K562 (cell line): ENCODE results near the gene GOLGA6L1. TPM values are rescaled to one million over a fixed set of nuclear protein-coding genes. Genes with fewer than 3 reads are reported as not detected.
A peak's percentile ranks its signal among the peaks of the same experiment; 100 is the strongest.

Source experiments
- ATAC-seq: fragments of 200-7000 bp; cut with Tn5 transposase; 3 replicates; pipeline ENCODE4 v1.9.1; 2020; ENCODE audit warnings: moderate library complexity
- BruUV-seq: library from RNA; stranded (reverse); fragments of 400-500 nt; replicated peaks from 2 replicates; lab custom pipeline; 2021; lab: Mats Ljungman, UMichigan
- CTCF ChIA-PET: fragments of 300-600 bp; formaldehyde crosslinking; extraction: SDS; loops from one replicate; lab custom pipeline; 2021; ENCODE audit warnings: low intra/inter-chr PET ratio; lab: Yijun Ruan, JAX
- POLR2A ChIA-PET: fragments of 300-600, 350-650 bp; sonication (Branson Sonifier 250); formaldehyde crosslinking; extraction: SDS; loops from one replicate; lab custom pipeline; 2021; ENCODE audit warnings: antibody characterized with exemption, inconsistent platforms; lab: Yijun Ruan, JAX
- DNase-seq, 4 experiments: peaks; one replicate each; pipeline versions ENCODE4 v3.0.0 to v3.0.0-alpha.2; 2011 to 2018; ENCODE audit warnings: low spot score in 3 of 4, mixed read lengths in 3 of 4; ENCODE audit errors: extremely low read depth in 1 of 4
- FAIRE-seq: peaks from 2 replicates; lab custom pipeline; 2011; peaks lifted over from hg19 to GRCh38; lab: Jason Lieb, UNC
- H2AFZ ChIP-seq: 2 replicates; pipeline ENCODE4 v1.6.0; 2011; ENCODE audit warnings: low read depth, low read length, control low read depth, inconsistent platforms
- H3K27ac ChIP-seq: fragments of 200-600 bp; 3 replicates; pipeline ENCODE4 v1.8.0; 2011; ENCODE audit warnings: low read depth, mild to moderate bottlenecking, control low read depth, inconsistent platforms, low read length, moderate library complexity, mixed read lengths; ENCODE audit errors: extremely low read depth
- H3K27me3 ChIP-seq, 2 experiments: fragments of 300-600 bp in 1 of 2; 2 replicates in 1 of 2; 3 replicates in 1 of 2; pipeline versions ENCODE4 v1.6.0 to v1.8.0; 2011; ENCODE audit warnings: inconsistent platforms in 2 of 2, low read length in 2 of 2, mild to moderate bottlenecking in 1 of 2, mixed read lengths in 1 of 2, moderate library complexity in 1 of 2; ENCODE audit not compliant: control insufficient read depth in 2 of 2, insufficient read depth in 2 of 2
- H3K36me3 ChIP-seq: fragments of 300-600 bp; 3 replicates; pipeline ENCODE4 v1.8.0; 2011; ENCODE audit warnings: mild to moderate bottlenecking, low read length, inconsistent platforms; ENCODE audit not compliant: control insufficient read depth, insufficient read depth
- H3K4me1 ChIP-seq, 2 experiments: fragments of 200-600 bp in 1 of 2; replicated peaks in 1 of 2; 2 replicates in 1 of 2; 3 replicates in 1 of 2; pipeline versions ENCODE4 v1.5.1 to v1.8.0; 2011; ENCODE audit warnings: inconsistent platforms in 2 of 2, low read length in 2 of 2, mild to moderate bottlenecking in 1 of 2, mixed read lengths in 1 of 2, moderate library complexity in 1 of 2; ENCODE audit not compliant: control insufficient read depth in 2 of 2, insufficient read depth in 2 of 2
- H3K4me2 ChIP-seq: 2 replicates; pipeline ENCODE4 v1.6.1; 2011; ENCODE audit warnings: low read length, control low read depth, inconsistent platforms, mixed read lengths; ENCODE audit not compliant: insufficient read depth
- H3K4me3 ChIP-seq: fragments of 200-600 bp; sonication (generic), shearing (Covaris generic); 2 replicates; pipeline ENCODE4 v1.5.1; 2016; ENCODE audit warnings: control low read depth, inconsistent platforms
- H3K79me2 ChIP-seq: fragments of 200-600 bp; 3 replicates; pipeline ENCODE4 v1.8.0; 2011; ENCODE audit warnings: low read length, inconsistent platforms; ENCODE audit not compliant: control insufficient read depth, insufficient read depth
- H3K9ac ChIP-seq, 2 experiments: 2 replicates each; pipeline versions ENCODE4 v1.6.0 to v1.6.1; 2011; ENCODE audit warnings: low read depth in 2 of 2, low read length in 2 of 2, control low read depth in 1 of 2, inconsistent platforms in 1 of 2, mild to moderate bottlenecking in 1 of 2, mixed read lengths in 1 of 2; ENCODE audit not compliant: insufficient read depth in 1 of 2
- H3K9me1 ChIP-seq: one replicate; pipeline ENCODE4 v1.6.0; 2011; ENCODE audit warnings: inconsistent platforms, mild to moderate bottlenecking, low read length, moderate library complexity; ENCODE audit not compliant: control insufficient read depth, insufficient read depth
- H3K9me3 ChIP-seq: replicated peaks from 2 replicates; pipeline ENCODE4 v1.5.1; 2011; ENCODE audit warnings: low read depth, low read length, inconsistent platforms; ENCODE audit not compliant: control insufficient read depth, insufficient read depth
- H4K20me1 ChIP-seq: replicated peaks from 2 replicates; pipeline ENCODE4 v1.6.1; 2011; ENCODE audit warnings: low read length, inconsistent platforms, mixed read lengths; ENCODE audit not compliant: control insufficient read depth, insufficient read depth
- NFATC3 ChIP-seq: fragments of 450-650 bp; IDR thresholded peaks from 2 replicates; pipeline ENCODE4 v1.6.1; 2017; ENCODE audit warnings: mild to moderate bottlenecking
- WGBS: fragments of 100-300 bp; shearing (Covaris generic); methylation state at CpG from one replicate; pipeline ENCODE4 v1.1.6; 2016; ENCODE audit warnings: low coverage, mixed read lengths; ENCODE audit not compliant: insufficient coverage; ENCODE audit errors: missing lambda C conversion rate; 5-methylcytosine and 5-hydroxymethylcytosine counted together
- in situ Hi-C: fragments of 300-500 bp; cut with MboI; formaldehyde crosslinking; loops from 4 replicates; pipeline ENCODE4 v1.15.0; 2018; ENCODE audit warnings: inconsistent platforms, mixed read lengths
- intact Hi-C: fragments of 100-400 bp; cut with micrococcal nuclease; formaldehyde crosslinking; loops from 2 replicates; pipeline ENCODE4 v1.14.2; 2022
- polyA plus RNA-seq, 8 experiments: library from polyadenylated mRNA; depleted of rRNA in 4 of 8; stranded (reverse) in 5 of 8; unstranded in 3 of 8; fragments of >200 nt; fragmentation: Nextera tagmentation in 2 of 8; fragmentation: Illumina TruSeq in 1 of 8; extraction: Ambion mirVana in 2 of 8; extraction: Trizol in 1 of 8; gene quantifications; 2 replicates each; pipeline versions ENCODE4 v1.2.1 to v1.2.3, GENCODE V29; 2011 to 2014; ENCODE audit warnings: inconsistent platforms in 1 of 8, missing spikeins in 1 of 8
- small RNA-seq: library from RNA; depleted of rRNA; stranded (forward); fragments of <200 nt; gene quantifications from one replicate; pipeline ENCODE3, GENCODE V24; 2014
- total RNA-seq, 7 experiments: library from RNA; depleted of rRNA in 6 of 7; stranded (reverse); fragments of >200 nt in 6 of 7; fragmentation: Illumina TruSeq in 2 of 7; extraction: Trizol in 2 of 7; gene quantifications; 2 replicates each; pipeline versions ENCODE4 v1.2.1 to v1.2.3, GENCODE V29; 2011 to 2021; ENCODE audit warnings: low replicate concordance in 1 of 7

Gene GOLGA6L1
- total and polyA plus RNA-seq, 9 of the 15 experiments (the other 6 are each of a cell fraction or from before 2014, with no cell fraction given), result not detected

GRCh38 chr15:23079766-23080165, 56.9 kb downstream of the GOLGA6L1 start:
- no peaks in the 10 kb centered on the region for H4K20me1 ChIP-seq
- H3K36me3 ChIP-seq, result no peaks in the 10 kb centered on the region
- TF ChIP-seq NFATC3, result no peak
- ChIA-PET CTCF (no interaction called here), POLR2A (no interaction called here)
- H3K27ac ChIP-seq, result no peak overlapping the region
- H3K4me3 ChIP-seq, result no peak overlapping the region
- WGBS, result 11% methylated on average over 7 of the region's 7 CpGs
- DNase-seq (no peak), ATAC-seq (peak; percentile 49; the same call in 2 of the 3 replicates), FAIRE-seq (no peak)
- no TSS peak for BruUV-seq
- no peaks in the 10 kb centered on the region; a peak in 1 of 5 replicates for H3K4me1 ChIP-seq
- H2AFZ ChIP-seq, result no peak overlapping the region
- intact Hi-C loops (loop anchor here (5.0 kb wide), 1 partner anchor 42 kb away; the partner anchor contains the start of gene TUBGCP5), in situ Hi-C loops (no loop called here)
- H3K9me1 ChIP-seq, result no peaks in the 10 kb centered on the region
- no peak overlapping the region for H3K4me2 ChIP-seq
- peaks cover 9 to 12% of the 10 kb centered on the region in 2 experiments; a peak in 3 of 5 replicates for H3K27me3 ChIP-seq
- H3K9ac ChIP-seq, result no peak overlapping the region
- H3K9me3 ChIP-seq, result no peaks in the 10 kb centered on the region
- no peaks in the 10 kb centered on the region for H3K79me2 ChIP-seq

Small RNAs within 50 kb of the gene (small RNA-seq; reads per million reads assigned to genes)
- gene RN7SL106P, result not detected

Other genes starting within 250 kb of the GOLGA6L1 start
- gene CYFIP1, start 156.5 kb downstream of the GOLGA6L1 start, total RNA-seq (2014; rRNA removed), result 32.1 and 46.2 TPM in 2 replicates
- 24.0 and 27.4 TPM in 2 replicates for gene CYFIP1, start 156.5 kb downstream of the GOLGA6L1 start, total RNA-seq (2014; rRNA removed; fragmentation: Illumina TruSeq; extraction: Trizol)
- 27.0 and 31.4 TPM in 2 replicates for gene CYFIP1, start 156.5 kb downstream of the GOLGA6L1 start, total RNA-seq (2015; rRNA removed; fragmentation: Illumina TruSeq; extraction: Trizol)
- 58.1 and 59.8 TPM in 2 replicates for gene CYFIP1, start 156.5 kb downstream of the GOLGA6L1 start, total RNA-seq (2021)
- gene CYFIP1, start 156.5 kb downstream of the GOLGA6L1 start, polyA plus RNA-seq (2011; rRNA removed), result 42.7 and 45.8 TPM in 2 replicates
- gene CYFIP1, start 156.5 kb downstream of the GOLGA6L1 start, polyA plus RNA-seq (2014; fragmentation: Illumina TruSeq; extraction: Trizol), result 28.3 and 31.8 TPM in 2 replicates
- gene CYFIP1, start 156.5 kb downstream of the GOLGA6L1 start, polyA plus RNA-seq (2014; fragmentation: Nextera tagmentation; extraction: Ambion mirVana), result 1 to 10 TPM; 3.8 to 6.6 TPM
- gene CYFIP1, start 156.5 kb downstream of the GOLGA6L1 start, polyA plus RNA-seq (2014; rRNA removed), result 28.0 and 31.2 TPM in 2 replicates
- 25.2 and 33.9 TPM in 2 replicates for gene TUBGCP5, start 97.3 kb downstream of the GOLGA6L1 start, total RNA-seq (2014; rRNA removed)
- 24.9 and 27.4 TPM in 2 replicates for gene TUBGCP5, start 97.3 kb downstream of the GOLGA6L1 start, total RNA-seq (2014; rRNA removed; fragmentation: Illumina TruSeq; extraction: Trizol)
- gene TUBGCP5, start 97.3 kb downstream of the GOLGA6L1 start, total RNA-seq (2015; rRNA removed; fragmentation: Illumina TruSeq; extraction: Trizol), result 28.0 and 28.5 TPM in 2 replicates
- 16.1 and 18.9 TPM in 2 replicates for gene TUBGCP5, start 97.3 kb downstream of the GOLGA6L1 start, total RNA-seq (2021)
- gene TUBGCP5, start 97.3 kb downstream of the GOLGA6L1 start, polyA plus RNA-seq (2011; rRNA removed), result 20.9 and 25.1 TPM in 2 replicates
- 22.6 and 23.2 TPM in 2 replicates for gene TUBGCP5, start 97.3 kb downstream of the GOLGA6L1 start, polyA plus RNA-seq (2014; fragmentation: Illumina TruSeq; extraction: Trizol)
- 1 to 10 TPM; 5.8 to 7.7 TPM for gene TUBGCP5, start 97.3 kb downstream of the GOLGA6L1 start, polyA plus RNA-seq (2014; fragmentation: Nextera tagmentation; extraction: Ambion mirVana)
- 22.7 and 25.5 TPM in 2 replicates for gene TUBGCP5, start 97.3 kb downstream of the GOLGA6L1 start, polyA plus RNA-seq (2014; rRNA removed)
- not detected in 2 replicates for gene GOLGA6L26, start 197.4 kb upstream of the GOLGA6L1 start, total RNA-seq (2014; rRNA removed)
- gene GOLGA6L26, start 197.4 kb upstream of the GOLGA6L1 start, total RNA-seq (2014; rRNA removed; fragmentation: Illumina TruSeq; extraction: Trizol), result not detected in 2 replicates
- not detected in 2 replicates for gene GOLGA6L26, start 197.4 kb upstream of the GOLGA6L1 start, total RNA-seq (2015; rRNA removed; fragmentation: Illumina TruSeq; extraction: Trizol)
- gene GOLGA6L26, start 197.4 kb upstream of the GOLGA6L1 start, total RNA-seq (2021), result not detected in 2 replicates
- not detected in 2 replicates for gene GOLGA6L26, start 197.4 kb upstream of the GOLGA6L1 start, polyA plus RNA-seq (2011; rRNA removed)
- gene GOLGA6L26, start 197.4 kb upstream of the GOLGA6L1 start, polyA plus RNA-seq (2014; fragmentation: Illumina TruSeq; extraction: Trizol), result not detected in 2 replicates
- not detected for gene GOLGA6L26, start 197.4 kb upstream of the GOLGA6L1 start, polyA plus RNA-seq (2014; fragmentation: Nextera tagmentation; extraction: Ambion mirVana)
- not detected in 2 replicates for gene GOLGA6L26, start 197.4 kb upstream of the GOLGA6L1 start, polyA plus RNA-seq (2014; rRNA removed)
- gene GOLGA8S, start 217.9 kb upstream of the GOLGA6L1 start, total RNA-seq (2014; rRNA removed), result not detected in 2 replicates
- not detected in 2 replicates for gene GOLGA8S, start 217.9 kb upstream of the GOLGA6L1 start, total RNA-seq (2014; rRNA removed; fragmentation: Illumina TruSeq; extraction: Trizol)
- not detected in 2 replicates for gene GOLGA8S, start 217.9 kb upstream of the GOLGA6L1 start, total RNA-seq (2015; rRNA removed; fragmentation: Illumina TruSeq; extraction: Trizol)
- not detected in 2 replicates for gene GOLGA8S, start 217.9 kb upstream of the GOLGA6L1 start, total RNA-seq (2021)
- 0.01 TPM in 1 of 2 replicates, not detected in the other for gene GOLGA8S, start 217.9 kb upstream of the GOLGA6L1 start, polyA plus RNA-seq (2011; rRNA removed)
- not detected in 2 replicates for gene GOLGA8S, start 217.9 kb upstream of the GOLGA6L1 start, polyA plus RNA-seq (2014; fragmentation: Illumina TruSeq; extraction: Trizol)
- under 1 TPM in 1 of 2 experiments, not detected in 1; 0.01 TPM for gene GOLGA8S, start 217.9 kb upstream of the GOLGA6L1 start, polyA plus RNA-seq (2014; fragmentation: Nextera tagmentation; extraction: Ambion mirVana)
- gene GOLGA8S, start 217.9 kb upstream of the GOLGA6L1 start, polyA plus RNA-seq (2014; rRNA removed), result not detected in 2 replicates